Activated CD4-positive, alpha-beta T cell treated with anti-CD3 and anti-CD28 coated beads, Interleukin-2, Interleukin-4, amounts not matched to agents 100 ng/mL and 50 ng/mL, durations not matched to agents 16 hours and 8 hours (primary cell): Measurements from ENCODE around the gene HRH3.

Experiments
- DNase-seq: peaks from one replicate; pipeline ENCODE4 v3.0.0-alpha.2; 2020; ENCODE audit warnings: low spot score

The HRH3 gene

DNA sequence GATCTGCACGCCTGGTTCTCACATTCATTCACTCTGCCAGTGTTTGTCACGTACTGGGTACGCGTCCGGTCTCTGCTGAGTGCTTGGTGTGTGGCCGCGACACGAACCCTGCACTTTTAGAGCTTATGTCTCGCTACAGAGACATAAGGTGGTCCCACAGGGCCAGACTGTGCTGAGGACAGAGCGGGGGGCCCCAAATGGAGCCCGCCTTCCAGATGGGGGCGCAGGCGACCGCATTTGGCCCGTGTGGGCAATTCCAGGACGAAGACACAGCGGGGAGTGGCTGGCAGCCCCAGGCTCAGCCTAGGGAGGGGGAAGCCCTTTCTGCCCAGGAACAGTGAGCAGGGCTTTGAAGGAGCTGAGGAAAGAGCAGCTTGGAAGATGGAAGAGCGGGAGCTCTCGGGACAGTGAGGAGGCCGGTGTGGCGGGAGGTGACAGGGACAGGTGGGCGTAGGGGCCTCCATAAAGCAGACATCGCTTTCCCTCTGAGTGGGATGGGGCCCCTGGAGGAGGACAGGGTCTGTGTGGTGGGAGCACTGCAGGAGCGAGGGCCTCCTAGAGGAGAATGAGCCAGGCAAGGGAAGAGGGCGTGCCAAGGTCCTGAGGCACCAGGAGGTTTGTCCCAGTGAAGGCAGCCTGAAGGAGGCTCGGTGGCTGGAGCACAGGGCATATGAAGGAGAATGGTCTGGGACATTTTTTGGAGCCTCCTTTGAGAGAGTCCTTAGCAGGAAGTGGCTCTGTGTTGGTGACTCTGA is 45.0 kb downstream of the HRH3 start:
- no peak for DNase-seq

DNA sequence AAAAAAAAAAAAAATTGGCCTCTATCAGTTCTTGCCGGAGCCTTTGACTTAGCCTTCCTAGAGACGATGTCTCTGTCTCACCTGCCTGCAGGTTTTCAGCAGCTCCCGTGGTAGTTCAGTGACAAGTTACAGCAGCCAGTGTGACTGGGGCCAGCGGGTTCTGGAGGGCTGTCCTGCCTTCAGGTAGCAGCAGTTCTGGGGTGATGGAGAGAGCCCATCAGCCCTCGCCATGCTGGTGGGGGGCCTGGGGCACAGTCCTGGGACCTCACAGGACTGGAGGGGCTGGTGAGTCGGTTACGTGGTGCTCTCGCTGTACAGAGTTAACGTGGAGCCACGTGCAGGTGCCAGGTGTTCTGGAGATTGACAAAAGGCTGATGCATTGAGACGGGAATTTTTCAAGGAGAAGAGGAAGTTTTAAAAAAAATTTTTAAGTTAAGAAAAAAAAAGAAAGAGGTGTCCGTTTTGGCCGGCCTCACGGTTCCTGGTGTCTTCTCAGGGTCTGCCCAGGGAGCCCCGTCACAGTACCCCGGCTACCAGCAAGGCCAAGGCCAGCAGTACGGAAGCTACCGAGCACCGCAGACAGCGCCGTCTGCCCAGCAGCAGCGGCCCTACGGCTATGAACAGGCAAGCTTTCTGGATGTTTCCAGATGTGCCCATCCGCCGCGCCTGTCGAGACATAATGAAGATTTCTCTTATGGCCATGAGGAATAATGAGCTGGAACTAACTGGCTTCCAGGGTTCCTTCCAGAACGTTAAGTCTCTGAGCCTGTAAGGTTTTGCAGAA is 45.9 kb downstream of the HRH3 start:
- no peak for DNase-seq

DNA sequence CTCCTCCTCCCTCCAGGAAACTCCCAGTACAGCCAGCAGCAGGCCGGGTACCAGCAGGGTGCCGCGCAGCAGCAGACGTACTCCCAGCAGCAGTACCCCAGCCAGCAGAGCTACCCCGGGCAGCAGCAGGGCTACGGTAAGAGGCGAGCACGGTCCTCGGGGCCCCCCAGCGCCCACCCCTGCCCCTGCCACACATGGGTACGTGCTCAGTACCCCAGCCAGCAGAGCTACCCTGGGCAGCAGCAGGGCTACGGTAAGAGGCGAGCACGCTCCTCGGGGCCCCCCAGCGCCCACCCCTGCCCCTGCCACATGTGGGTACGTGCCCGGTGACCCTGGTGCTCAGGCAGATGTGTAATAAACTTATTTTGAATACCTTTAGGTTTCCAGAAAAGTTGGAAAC is 47.4 kb downstream of the HRH3 start:
- no peak for DNase-seq

DNA sequence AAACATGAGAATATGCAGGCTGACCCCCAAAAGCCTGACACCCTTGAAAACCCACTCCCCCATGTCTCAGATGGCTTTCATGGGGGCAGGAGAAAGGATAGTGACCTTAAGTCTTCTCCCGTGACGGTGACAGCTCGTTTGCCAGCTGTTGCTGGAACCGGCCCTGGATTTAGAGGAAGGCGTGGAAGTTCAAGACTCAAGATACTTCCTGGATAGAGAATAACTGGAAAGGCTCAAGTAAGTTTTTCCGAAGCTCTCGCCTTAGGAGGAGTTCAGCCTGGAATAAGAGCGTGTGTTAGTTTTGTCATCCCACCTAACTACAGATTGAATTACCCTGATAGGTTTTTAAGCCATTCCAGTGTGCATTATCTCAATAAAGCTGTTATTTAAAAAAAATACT is 48.8 kb downstream of the HRH3 start:
- no peak for DNase-seq

DNA sequence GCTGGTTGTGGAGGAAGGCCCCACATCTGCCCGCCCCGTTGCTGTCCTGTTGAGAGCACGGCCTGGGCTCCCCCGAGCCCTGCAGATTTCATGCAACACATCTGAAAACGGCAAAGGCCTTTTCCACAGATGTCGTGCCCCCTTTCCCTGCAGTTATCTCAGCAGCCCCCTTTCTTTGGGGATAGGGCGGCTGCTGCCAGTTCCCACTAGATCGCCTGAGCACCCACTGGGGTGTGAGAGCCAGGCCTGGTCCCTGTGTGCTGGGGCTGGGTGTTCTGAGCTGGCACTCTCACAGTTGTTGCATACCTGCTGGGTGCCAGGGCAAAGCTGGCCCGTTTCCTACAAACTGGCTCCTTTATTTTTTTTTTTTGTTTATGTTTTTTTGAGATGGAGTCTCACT is 49.5 kb downstream of the HRH3 start:
- DNase-seq, result no peak

DNA sequence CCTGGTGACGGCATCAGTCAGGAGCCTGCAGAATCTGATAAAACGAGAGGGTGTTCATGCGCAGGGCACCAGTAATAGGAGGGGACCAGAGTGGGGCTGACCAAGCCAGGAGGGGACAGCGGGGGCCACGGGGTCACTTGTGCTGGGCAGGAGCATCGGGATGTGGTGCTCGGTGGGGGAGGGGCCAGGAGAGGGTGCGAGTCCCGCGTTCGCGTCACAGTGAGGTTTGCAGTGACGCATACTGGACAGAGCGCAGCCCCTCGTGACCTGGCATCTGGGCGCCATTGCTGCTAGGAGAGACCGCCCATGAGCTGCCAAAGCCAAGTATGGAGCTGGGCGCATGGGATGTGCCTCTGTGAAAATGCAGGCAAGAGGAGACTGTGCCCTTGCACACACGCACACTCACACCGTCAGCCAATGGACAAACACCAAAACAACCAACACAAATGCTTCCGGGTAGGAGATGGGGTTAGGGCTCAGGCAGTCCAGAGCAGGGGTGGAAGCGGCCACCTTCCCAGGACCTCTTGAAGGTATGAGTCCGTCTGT is 51.1 kb downstream of the HRH3 start:
- DNase-seq, result no peak

DNA sequence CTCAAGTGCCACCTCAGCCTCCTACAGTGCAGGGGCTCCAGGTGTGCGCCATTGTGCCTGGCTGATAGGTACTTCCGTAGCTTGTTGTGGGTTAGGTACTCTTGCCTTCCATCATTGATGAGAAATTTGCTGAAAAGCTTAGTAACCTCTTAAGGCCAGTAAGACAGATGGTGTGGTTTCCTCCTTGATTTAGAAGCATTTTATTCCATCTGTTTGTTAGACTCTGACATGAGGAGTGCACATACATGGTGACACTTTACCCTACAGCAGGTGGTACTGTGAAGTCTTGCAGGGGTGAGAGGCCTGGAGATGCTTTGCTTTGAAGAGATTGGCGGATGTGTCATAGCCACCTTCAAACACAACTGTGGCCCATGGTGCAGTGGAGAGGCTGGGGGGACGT is 52.0 kb downstream of the HRH3 start:
- DNase-seq, result no peak

DNA sequence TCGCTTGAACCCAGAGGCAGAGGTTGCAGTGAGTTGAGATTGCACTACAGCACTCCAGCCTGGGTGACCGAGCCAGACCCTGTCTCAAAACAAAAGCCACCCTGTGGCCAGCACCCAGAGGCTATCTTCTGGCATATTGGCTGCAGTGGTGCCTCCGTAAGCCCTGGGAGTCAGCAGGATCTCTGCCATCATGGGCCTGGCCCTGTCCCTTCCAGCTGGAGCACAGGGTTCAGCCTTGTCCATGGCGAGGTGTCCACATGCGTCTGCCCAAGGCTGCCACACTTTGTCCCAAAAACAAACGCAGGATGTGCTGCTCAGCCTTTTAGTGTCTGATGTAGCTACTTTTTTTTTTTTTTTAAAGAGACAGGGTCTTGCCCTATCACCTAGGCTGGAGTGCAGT is 52.6 kb downstream of the HRH3 start:
- no peak for DNase-seq

DNA sequence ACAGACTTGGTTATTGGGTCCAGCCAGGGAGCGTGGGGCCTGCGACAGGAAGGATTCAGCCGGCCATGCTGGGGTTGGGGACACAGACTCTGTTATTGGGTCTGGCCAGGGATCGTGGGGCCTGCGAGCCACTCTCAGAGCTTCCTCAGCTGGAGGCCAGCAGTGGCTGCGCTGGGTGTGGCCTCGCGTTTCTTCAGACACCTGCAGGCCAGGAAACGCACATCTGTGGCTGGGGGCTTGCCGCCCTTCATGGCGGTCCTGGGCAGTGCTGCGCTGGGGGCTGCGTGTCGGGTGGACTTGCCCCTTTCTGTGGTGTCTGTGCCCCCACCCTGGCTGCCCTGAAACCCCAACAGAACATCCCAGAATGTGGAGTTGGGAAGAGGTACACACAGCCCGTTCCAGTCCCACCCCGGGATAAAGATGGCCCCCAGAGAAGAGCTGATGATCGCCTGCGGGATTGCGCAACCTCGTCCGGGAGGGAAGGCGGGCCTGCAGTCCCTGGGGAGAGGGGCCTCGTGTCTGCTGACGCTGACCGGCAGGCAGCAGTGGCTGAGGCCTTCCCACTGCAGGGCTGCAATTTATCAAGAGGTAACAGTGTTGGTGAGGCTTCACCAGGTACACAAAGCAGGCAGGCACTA is 54.2 kb downstream of the HRH3 start:
- DNase-seq, result no peak
